Stimulated activated CD8-positive, alpha-beta memory T cell treated with anti-CD3 and anti-CD28 coated beads, Interleukin-12 subunit alpha, Interleukin-12 subunit beta, amount 100 ng/mL, for 4 hours (primary cell): ENCODE data around the gene ZNF611.
"Not testable (repeated sequence)": the region's sequence is repeated elsewhere in the genome, so short reads cannot be mapped to it uniquely, and the experiment has no call there.

Experiments used
- DNase-seq: peaks from one replicate; pipeline ENCODE4 v3.0.0-alpha.2; 2020; ENCODE audit warnings: low read depth

ZNF611 gene

DNA sequence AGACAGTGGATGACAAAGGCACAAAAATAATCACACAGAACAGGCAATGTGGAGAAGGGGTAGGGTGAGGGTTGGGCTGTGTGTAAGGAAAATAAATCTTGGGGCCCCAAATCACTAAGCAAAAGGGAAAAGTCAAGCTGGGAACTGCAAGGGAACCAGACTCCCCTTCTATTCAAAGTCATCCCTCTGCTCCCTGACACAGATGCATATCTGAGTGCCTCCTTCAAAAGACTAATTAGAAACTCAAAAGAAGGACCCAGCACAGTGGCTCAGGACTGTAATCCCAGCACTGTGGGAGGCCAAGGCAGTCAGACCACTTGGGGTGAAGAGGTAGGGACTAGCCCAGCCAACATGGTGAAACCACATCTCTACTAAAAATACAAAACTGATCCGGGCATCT is 18.3 kb downstream of the ZNF611 start:
- DNase-seq = no peak

GRCh38 chr19:52715902-52716301 is 18.9 kb downstream of the ZNF611 start:
- peak; percentile 19 for DNase-seq

GRCh38 chr19:52715330-52715729 is 19.5 kb downstream of the ZNF611 start:
- not testable (repeated sequence) for DNase-seq

- DNase-seq = not testable (repeated sequence)
Measured at GRCh38 chr19:52713051-52713450, 21.8 kb downstream of the ZNF611 start.

GRCh38 chr19:52711661-52712060 is 23.2 kb downstream of the ZNF611 start:
- not testable (repeated sequence) for DNase-seq

- no peak for DNase-seq
Measured at GRCh38 chr19:52710538-52710937, 24.3 kb downstream of the ZNF611 start.

GRCh38 chr19:52705615-52706014 is 29.2 kb downstream of the ZNF611 start:
- not testable (repeated sequence) for DNase-seq

DNA sequence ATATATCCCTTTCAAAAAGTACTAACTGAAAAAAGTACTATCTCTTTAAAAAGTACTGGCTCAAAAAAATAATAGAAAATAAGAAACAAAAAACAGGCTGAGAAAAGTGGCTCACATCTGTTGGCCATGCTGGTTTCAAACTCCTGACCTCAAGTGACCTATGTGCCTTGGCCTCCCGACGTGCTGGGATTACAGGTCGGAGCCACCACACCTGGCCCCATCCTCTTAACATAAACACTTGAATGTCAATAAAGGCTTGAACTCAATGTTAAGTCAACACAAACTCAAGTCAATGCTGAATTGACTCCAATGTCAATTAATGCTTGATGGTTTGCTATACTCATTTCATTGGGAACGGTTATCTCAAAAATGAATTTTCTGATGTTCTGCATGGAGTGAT is 30.9 kb downstream of the ZNF611 start:
- no peak for DNase-seq

- no peak for DNase-seq
Measured at GRCh38 chr19:52700673-52701072, 34.2 kb downstream of the ZNF611 start.

DNA sequence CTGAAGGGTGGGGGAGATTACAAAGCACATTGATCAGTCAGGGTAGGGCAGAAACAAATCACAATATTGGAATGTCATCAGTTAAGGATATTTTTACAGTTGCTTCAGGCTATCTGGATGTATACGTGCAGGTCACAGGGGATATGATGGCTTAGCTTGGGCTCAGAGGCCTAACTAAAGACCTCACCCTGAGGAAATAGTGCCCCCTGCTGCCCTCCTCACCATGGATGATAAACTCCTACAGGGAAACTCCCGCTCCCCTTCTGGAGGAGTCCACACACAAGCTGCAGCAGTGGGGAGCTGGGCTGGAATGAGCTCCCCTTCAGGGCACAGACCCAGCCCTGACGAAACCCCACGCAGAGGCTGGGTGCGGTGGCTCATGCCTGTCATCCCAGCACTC is 35.3 kb downstream of the ZNF611 start:
- DNase-seq = not testable (repeated sequence)

- DNase-seq = no peak
Measured at GRCh38 chr19:52695996-52696395, 38.8 kb downstream of the ZNF611 start.

- DNase-seq = no peak
Measured at GRCh38 chr19:52694921-52695320, 39.9 kb downstream of the ZNF611 start.

DNA sequence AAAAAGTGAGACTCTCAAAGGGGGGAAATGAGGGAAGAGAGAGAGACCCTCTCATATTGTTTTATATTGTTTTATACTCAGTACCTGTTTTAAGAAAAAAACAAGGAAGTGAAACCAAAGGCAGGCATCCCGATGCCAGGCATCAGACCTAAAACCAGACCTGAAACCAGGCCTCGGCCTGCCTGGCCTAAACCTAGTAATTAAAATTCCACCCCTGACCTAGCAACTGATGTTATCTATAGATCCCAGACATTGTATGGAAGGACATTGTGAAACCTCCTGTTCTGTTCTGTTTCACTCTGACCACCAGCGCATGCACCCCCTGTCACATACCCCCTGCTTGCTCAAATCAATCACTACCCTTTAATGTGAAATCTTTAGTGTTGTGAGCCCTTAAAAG is 40.6 kb downstream of the ZNF611 start:
- DNase-seq = not testable (repeated sequence)

- no peak for DNase-seq
Measured at GRCh38 chr19:52692431-52693008, 42.3 kb downstream of the ZNF611 start.

DNA sequence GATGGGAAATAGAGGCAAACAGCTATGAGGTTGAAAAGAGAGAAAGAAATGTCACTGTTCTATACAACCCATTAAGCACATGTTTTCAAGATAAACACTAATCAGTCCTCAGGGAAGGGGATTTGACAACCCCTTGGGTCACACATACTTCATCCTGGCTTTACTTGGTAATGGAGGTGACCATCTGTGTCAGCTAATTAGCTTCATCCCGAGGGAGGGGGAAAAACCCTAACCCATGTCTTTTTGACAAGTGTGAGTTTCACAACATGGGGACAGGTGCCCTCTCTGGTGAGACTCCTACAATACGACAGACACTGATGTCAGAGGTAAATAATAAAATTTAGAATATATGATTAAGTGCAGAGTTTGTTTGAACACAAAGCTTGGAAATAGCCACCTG is 43.1 kb downstream of the ZNF611 start:
- DNase-seq = no peak

GRCh38 chr19:52691215-52691610 is 43.6 kb downstream of the ZNF611 start:
- DNase-seq = no peak

GRCh38 chr19:52690369-52691214 is 44.3 kb downstream of the ZNF611 start:
- peak; percentile 83 for DNase-seq

DNA sequence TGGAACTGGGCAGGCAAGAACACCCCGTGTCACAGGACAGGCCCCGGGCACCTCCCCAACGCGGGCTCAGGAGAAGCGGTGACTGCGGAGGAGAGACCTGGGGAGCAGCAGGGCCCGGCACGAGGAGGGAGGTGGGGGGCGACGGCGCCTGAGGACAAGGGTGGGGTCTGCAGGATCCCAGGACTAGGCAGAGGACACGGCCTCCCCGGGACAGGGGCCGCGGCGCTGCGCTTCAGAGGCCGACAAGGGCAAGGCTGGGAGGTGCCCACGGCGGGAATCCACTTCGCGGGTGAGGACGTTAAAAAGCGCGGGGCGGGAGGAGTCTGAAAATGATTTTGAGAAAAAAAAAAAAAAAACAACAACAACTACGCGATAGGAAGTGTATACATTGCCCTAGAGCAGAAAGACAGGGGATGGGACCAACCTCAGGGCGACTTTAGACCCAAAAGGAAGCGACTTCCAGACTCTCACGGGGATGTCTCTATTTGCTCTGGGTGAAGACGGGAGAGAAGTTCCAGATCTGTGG is 44.9 kb downstream of the ZNF611 start:
- DNase-seq = peak; percentile 10

GRCh38 chr19:52688925-52689796 is 45.7 kb downstream of the ZNF611 start:
- not testable (repeated sequence) for DNase-seq

DNA sequence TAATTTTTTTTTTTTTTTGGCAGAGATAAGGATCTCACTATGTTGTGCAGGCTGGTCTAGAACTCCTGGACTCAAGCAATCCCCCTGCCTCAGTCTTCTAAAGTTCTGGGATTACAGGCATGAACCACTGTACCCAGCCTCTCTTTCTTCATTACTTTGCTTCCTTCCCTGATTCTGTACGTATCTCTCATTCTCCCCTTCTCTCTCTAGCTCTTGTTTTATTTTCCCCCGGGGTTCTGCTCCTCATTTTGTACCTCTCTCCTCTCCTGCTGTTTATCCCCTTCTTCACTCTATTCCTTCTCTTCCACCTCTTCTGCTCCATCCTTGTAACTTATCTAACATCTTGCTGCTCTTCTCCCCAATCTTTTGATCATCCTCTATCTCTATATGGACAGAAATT is 46.5 kb downstream of the ZNF611 start:
- no peak for DNase-seq

GRCh38 chr19:52687684-52688083 is 47.2 kb downstream of the ZNF611 start:
- no peak for DNase-seq

- DNase-seq = no peak
Measured at GRCh38 chr19:52685811-52686210, 49.0 kb downstream of the ZNF611 start.
